GM12875 (cell line): ENCODE results near the gene HOXA4.

Experiments used
- H3K4me3 ChIP-seq: one replicate; pipeline ENCODE4 v1.5.1; 2011; ENCODE audit warnings: low read depth, low read length, control low read depth
- CTCF ChIP-seq: IDR thresholded peaks from 2 replicates; pipeline ENCODE4 v1.5.1; 2011; ENCODE audit warnings: low read depth, mild to moderate bottlenecking, control low read depth, inconsistent platforms, low read length, moderate library complexity, borderline replicate concordance; ENCODE audit not compliant: insufficient read depth

The HOXA4 gene

GRCh38 chr7:27101171-27101956, 29.2 kb downstream of the HOXA4 start:
- TF ChIP-seq CTCF = no peak

GRCh38 chr7:27100694-27101170, 29.8 kb downstream of the HOXA4 start:
- TF ChIP-seq CTCF = no peak
- no peak overlapping the region for H3K4me3 ChIP-seq

More at GRCh38 chr7:27101171-27101956, 29.2 kb downstream of the HOXA4 start:
- no peak overlapping the region for H3K4me3 ChIP-seq

GRCh38 chr7:27099453-27100370, 30.8 kb downstream of the HOXA4 start:
- H3K4me3 ChIP-seq = no peak overlapping the region
- TF ChIP-seq CTCF = no peak

- no peak overlapping the region for H3K4me3 ChIP-seq
- no peak for TF ChIP-seq CTCF
Measured at GRCh38 chr7:27098578-27099451, 31.7 kb downstream of the HOXA4 start.

GRCh38 chr7:27097686-27098577, 32.6 kb downstream of the HOXA4 start:
- H3K4me3 ChIP-seq = no peak overlapping the region
- no peak for TF ChIP-seq CTCF

GRCh38 chr7:27096768-27097514, 33.6 kb downstream of the HOXA4 start:
- H3K4me3 ChIP-seq = peak overlapping the region; percentile 71
- no peak for TF ChIP-seq CTCF
